IMR-90 (cell line): ENCODE results near the gene FALEC. TPM values are rescaled to one million over a fixed set of nuclear protein-coding genes. Genes with fewer than 3 reads are reported as not detected.

Experiments used
- MAZ ChIP-seq: IDR thresholded peaks from 2 replicates; pipeline ENCODE4 v1.6.1; 2012; ENCODE audit warnings: low read depth, mild to moderate bottlenecking, low read length, improper control_type of control experiment, moderate library complexity, borderline replicate concordance
- USF2 ChIP-seq: fragments of 150-350 bp; IDR thresholded peaks from 2 replicates; pipeline ENCODE4 v1.6.1; 2017; ENCODE audit warnings: mild to moderate bottlenecking, antibody characterized with exemption, low read length, low read depth
- polyA plus RNA-seq, 3 experiments: library from polyadenylated mRNA; depleted of rRNA; stranded (reverse); fragments of >200 nt; gene quantifications; 2 replicates each; pipeline ENCODE4 v1.2.3, GENCODE V29; 2012; ENCODE audit warnings: low replicate concordance in 1 of 3
- total RNA-seq: library from RNA; depleted of rRNA; stranded (reverse); fragments of >200 nt; gene quantifications from 2 replicates; pipeline ENCODE4 v1.2.3, GENCODE V29; 2012

Gene FALEC
- total and polyA plus RNA-seq, 2 of the 4 experiments (the other 2 are of a cell fraction) = not detected

GRCh38 chr1:150578272-150579109 is 62.9 kb downstream of the FALEC start (continued):
- TF ChIP-seq MAZ (0 out of 2 replicates have a peak, but pooled peaks have one; percentile 31), USF2 (peak; percentile 45; the same call in 1 of the 2 replicates)
